ENCODE results near the gene KIFC3.

KIFC3 gene

DNA sequence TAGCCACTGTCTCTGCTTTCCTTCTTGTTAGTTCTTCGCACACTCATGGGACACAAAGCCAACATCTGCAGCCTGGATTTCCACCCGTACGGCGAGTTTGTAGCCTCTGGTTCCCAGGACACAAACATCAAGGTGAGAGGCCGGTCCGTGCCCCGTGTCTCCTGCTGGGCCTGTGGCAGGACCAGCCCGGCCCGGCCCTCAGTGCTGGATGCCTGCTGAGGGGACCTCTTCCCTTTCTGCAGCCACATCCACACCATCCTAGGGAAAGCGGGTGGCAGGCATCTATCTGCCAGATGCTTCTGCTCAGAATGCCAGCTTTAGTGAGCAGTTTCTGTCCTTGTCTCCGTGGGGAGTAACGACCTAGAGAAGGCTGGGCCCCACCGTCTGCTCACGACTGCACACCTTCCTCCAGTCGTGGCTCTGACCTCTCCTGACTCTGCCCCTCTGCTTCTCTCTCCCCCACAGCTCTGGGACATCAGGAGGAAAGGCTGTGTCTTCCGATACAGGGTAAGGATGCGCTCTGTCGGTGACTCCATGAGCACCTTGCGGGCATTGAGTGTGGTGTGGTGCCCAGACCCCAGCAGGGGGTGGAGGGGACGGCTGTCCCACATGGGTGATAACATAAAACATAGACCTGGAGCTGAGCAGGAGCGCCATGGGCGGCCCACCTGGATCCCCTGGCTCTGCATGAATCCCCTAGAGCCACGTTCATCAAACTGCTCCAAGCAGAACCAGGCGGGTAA, 51.3 kb downstream of the KIFC3 start:
- TF ChIP-seq, protein P1, sequence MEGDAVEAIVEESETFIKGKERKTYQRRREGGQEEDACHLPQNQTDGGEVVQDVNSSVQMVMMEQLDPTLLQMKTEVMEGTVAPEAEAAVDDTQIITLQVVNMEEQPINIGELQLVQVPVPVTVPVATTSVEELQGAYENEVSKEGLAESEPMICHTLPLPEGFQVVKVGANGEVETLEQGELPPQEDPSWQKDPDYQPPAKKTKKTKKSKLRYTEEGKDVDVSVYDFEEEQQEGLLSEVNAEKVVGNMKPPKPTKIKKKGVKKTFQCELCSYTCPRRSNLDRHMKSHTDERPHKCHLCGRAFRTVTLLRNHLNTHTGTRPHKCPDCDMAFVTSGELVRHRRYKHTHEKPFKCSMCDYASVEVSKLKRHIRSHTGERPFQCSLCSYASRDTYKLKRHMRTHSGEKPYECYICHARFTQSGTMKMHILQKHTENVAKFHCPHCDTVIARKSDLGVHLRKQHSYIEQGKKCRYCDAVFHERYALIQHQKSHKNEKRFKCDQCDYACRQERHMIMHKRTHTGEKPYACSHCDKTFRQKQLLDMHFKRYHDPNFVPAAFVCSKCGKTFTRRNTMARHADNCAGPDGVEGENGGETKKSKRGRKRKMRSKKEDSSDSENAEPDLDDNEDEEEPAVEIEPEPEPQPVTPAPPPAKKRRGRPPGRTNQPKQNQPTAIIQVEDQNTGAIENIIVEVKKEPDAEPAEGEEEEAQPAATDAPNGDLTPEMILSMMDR (conservative IDR thresholded peaks at IDR 0.05; ENCODE audit: control insufficient read depth, insufficient read depth, low read depth, low read length), result no peak
- no peak for DNase-seq (ENCODE audit: low read depth)
- H3K4me3 ChIP-seq (ENCODE audit: control insufficient read depth, low read depth, low read length), result no peak overlapping the region

DNA sequence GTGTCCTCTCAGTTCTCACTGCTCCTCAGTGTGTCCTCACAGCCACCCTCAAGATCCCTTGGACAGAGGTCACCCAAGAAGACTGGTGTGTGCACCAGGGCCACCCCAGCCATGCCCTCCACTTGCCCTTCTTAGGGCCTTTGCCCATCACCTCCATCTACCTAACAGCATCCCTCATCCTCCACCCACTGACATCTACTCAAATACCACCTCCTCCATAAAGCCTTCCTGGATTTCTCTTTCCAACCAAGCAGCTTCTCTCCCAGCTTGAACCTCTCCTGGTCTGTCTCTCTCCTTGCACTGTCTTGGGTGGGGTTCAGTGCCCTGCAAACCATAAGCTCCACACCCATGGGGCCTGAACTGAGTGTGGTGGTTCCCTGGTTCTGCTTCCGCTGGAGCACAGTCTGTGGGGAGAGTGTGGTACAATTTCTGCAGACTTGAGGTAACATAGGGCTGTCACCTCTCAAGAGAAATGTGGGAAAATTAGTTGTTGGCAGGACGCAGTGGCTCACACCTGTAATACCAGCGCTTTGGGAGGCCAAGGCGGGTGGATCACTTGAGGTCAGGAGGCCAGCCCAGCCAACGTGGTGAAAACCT, 52.3 kb downstream of the KIFC3 start:
- DNase-seq (ENCODE audit: low read depth), result no peak
- no peak overlapping the region for H3K4me3 ChIP-seq (ENCODE audit: control insufficient read depth, low read depth, low read length)
- TF ChIP-seq, protein P1 (conservative IDR thresholded peaks at IDR 0.05; ENCODE audit: control insufficient read depth, insufficient read depth, low read depth, low read length), result no peak

DNA sequence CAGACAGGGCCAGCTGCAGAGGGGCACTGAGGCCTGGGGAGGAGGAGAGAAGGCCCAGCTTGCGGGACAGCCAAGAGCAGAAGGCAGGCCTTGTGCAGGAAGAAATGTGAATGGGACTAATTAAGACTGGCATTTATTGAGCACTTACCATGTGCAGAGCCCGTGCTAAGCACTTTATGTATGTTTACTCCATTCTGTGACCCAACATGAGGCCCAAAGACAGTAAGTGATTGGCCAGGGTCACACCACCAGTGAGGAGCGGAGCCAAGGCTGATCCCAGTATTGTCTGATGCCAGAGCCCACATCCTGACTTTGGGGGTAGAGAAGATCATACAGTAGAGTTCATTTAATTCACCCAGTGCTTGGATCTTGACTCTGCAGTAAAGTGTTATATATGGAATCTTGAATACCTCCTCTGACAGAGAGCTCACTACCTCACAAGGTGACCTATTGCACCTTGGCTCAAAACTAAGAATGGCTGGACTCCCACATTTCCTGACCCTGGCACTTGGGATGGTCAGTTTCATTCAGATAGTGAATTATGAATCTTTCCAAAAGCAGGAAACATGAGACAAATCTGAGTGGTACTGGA, 53.1 kb downstream of the KIFC3 start:
- TF ChIP-seq, protein P1 (conservative IDR thresholded peaks at IDR 0.05; ENCODE audit: control insufficient read depth, insufficient read depth, low read depth, low read length), result no peak
- DNase-seq (ENCODE audit: low read depth), result no peak
- no peak overlapping the region for H3K4me3 ChIP-seq (ENCODE audit: control insufficient read depth, low read depth, low read length)

DNA sequence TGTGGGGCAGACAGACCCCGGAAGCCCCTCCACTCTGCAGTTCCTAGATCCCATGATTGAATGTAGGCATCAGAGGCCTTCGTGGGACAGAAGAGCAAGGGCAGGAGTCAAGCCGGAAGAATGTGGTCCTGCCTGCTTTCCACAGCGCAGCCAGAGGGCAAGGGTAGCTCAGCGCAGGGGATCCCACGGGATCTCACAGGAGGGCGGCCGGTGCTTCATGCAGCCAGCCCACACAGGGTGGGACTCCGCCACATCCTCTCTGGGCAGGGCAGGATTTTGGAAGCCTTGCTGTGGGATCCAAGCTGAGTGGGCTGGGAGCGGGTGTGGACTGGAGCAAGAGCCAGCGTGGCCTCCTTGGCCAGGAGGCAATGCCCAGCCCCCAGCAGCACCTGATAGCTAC, 53.7 kb downstream of the KIFC3 start:
- TF ChIP-seq, protein P1 (conservative IDR thresholded peaks at IDR 0.05; ENCODE audit: control insufficient read depth, insufficient read depth, low read depth, low read length), result no peak
- H3K4me3 ChIP-seq (ENCODE audit: control insufficient read depth, low read depth, low read length), result no peak overlapping the region
- DNase-seq (ENCODE audit: low read depth), result no peak

DNA sequence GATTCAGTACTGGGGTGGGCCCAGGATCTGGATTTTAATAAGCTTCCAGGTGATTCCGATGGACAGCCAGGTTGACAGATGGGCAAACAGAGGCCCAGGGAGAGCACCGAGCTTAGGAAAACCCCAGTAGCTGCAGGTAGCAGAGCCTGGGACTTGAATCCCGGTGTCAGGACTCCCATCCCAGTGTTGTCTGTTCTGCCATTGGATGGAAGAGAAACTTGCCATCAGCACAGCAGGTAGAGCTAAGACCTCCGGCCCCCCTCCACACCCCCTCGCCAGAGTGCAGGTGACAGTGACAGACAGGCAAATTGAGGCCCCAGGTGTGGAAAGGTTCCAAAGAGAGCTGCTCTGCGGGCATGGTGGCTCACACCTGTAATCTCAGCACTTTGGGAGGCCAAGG, 54.3 kb downstream of the KIFC3 start:
- TF ChIP-seq, protein P1 (conservative IDR thresholded peaks at IDR 0.05; ENCODE audit: control insufficient read depth, insufficient read depth, low read depth, low read length), result no peak

DNA sequence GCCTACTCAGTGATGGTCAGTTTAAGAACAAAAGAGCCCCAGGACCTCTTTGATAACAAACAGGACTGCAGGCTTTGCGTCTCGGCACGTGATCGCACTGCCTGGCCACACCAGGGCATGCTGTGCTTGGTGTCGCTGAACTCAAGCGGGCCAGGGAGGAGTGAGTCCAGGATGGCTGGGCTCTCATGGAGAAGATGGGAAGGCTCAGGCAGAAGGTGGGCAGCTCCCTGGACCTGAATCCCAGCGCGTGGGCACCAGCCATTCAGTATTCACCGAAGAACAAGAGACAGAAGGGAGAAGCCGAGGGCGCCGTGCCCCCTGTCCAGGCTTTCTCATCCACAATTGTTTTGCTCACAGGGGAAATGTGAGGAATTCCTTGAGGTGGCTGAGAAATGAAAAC, 54.8 kb downstream of the KIFC3 start:
- DNase-seq (ENCODE audit: low read depth), result no peak
- no peak overlapping the region for H3K4me3 ChIP-seq (ENCODE audit: control insufficient read depth, low read depth, low read length)
- TF ChIP-seq, protein P1 (conservative IDR thresholded peaks at IDR 0.05; ENCODE audit: control insufficient read depth, insufficient read depth, low read depth, low read length), result no peak

More for the DNA sequence above, 54.3 kb downstream of the KIFC3 start:
- H3K4me3 ChIP-seq (ENCODE audit: control insufficient read depth, low read depth, low read length), result no peak overlapping the region
- no peak for DNase-seq (ENCODE audit: low read depth)

All from fibroblast of mammary gland (primary cell).